Left kidney (tissue), 2 donors: Measurements from ENCODE around the gene SCN5A. TPM values are rescaled to one million over a fixed set of nuclear protein-coding genes. Genes with fewer than 3 reads are reported as not detected.

Experiments used
- DNase-seq: peaks from one replicate; pipeline ENCODE4 v3.0.0-alpha.2; 2013
- polyA plus RNA-seq: library from polyadenylated mRNA; unstranded; fragments of 120-200 nt; gene quantifications from one replicate; pipeline ENCODE4 v1.2.1, GENCODE V29; 2013; ENCODE audit not compliant: insufficient read length

SCN5A gene
- polyA plus RNA-seq, 1 donor = 1.4 TPM

- no peak for DNase-seq
These were observed 107.7 kb downstream of the SCN5A start for GRCh38 chr3:38541806-38542205.

- no peak for DNase-seq
These were observed 110.6 kb downstream of the SCN5A start for GRCh38 chr3:38538773-38539353.

GRCh38 chr3:38536671-38537070, 112.8 kb downstream of the SCN5A start:
- no peak for DNase-seq

- DNase-seq = no peak
These were observed 114.9 kb downstream of the SCN5A start for GRCh38 chr3:38534604-38535003.

GRCh38 chr3:38534180-38534579, 115.3 kb downstream of the SCN5A start:
- DNase-seq = no peak

GRCh38 chr3:38533285-38533976, 116.1 kb downstream of the SCN5A start:
- DNase-seq = no peak

GRCh38 chr3:38532529-38532928, 117.0 kb downstream of the SCN5A start:
- no peak for DNase-seq

GRCh38 chr3:38528457-38528856, 121.0 kb downstream of the SCN5A start:
- no peak for DNase-seq

GRCh38 chr3:38526792-38527191, 122.7 kb downstream of the SCN5A start:
- DNase-seq = no peak

- DNase-seq = no peak
These were observed 125.2 kb downstream of the SCN5A start for GRCh38 chr3:38524141-38524739.

GRCh38 chr3:38522002-38522401, 127.5 kb downstream of the SCN5A start:
- DNase-seq = no peak

- peak; percentile 82 for DNase-seq
These were observed 128.0 kb downstream of the SCN5A start for GRCh38 chr3:38521391-38521987.

GRCh38 chr3:38519651-38520050, 129.8 kb downstream of the SCN5A start:
- DNase-seq = no peak

GRCh38 chr3:38519000-38519399, 130.5 kb downstream of the SCN5A start:
- DNase-seq = no peak

- DNase-seq = no peak
These were observed 132.8 kb downstream of the SCN5A start for GRCh38 chr3:38516669-38517068.

GRCh38 chr3:38515367-38515766, 134.1 kb downstream of the SCN5A start:
- DNase-seq = no peak

GRCh38 chr3:38511546-38511945, 137.9 kb downstream of the SCN5A start:
- no peak for DNase-seq

GRCh38 chr3:38510631-38511030, 138.9 kb downstream of the SCN5A start:
- no peak for DNase-seq

GRCh38 chr3:38509732-38510131, 139.8 kb downstream of the SCN5A start:
- DNase-seq = no peak

- no peak for DNase-seq
These were observed 142.4 kb downstream of the SCN5A start for GRCh38 chr3:38507120-38507519.

GRCh38 chr3:38500688-38501417, 148.6 kb downstream of the SCN5A start:
- DNase-seq = no peak
